IMR-90 (cell line): ENCODE measurements around the gene LUZP2.

ENCODE experiments used
- CEBPB ChIP-seq: IDR thresholded peaks from 2 replicates; pipeline ENCODE4 v1.6.1; 2012; ENCODE audit warnings: low read depth, low read length, improper control_type of control experiment
- CHD1 ChIP-seq: IDR thresholded peaks from 2 replicates; pipeline ENCODE4 v1.6.1; 2012; ENCODE audit warnings: low read depth, low read length, improper control_type of control experiment
- CTCF ChIP-seq: conservative IDR thresholded peaks from 2 replicates; pipeline ENCODE4 v1.5.1; 2012; ENCODE audit warnings: mild to moderate bottlenecking, low read depth, low read length, improper control_type of control experiment
- MAZ ChIP-seq: IDR thresholded peaks from 2 replicates; pipeline ENCODE4 v1.6.1; 2012; ENCODE audit warnings: low read depth, mild to moderate bottlenecking, low read length, improper control_type of control experiment, moderate library complexity, borderline replicate concordance
- POLR2A ChIP-seq: IDR thresholded peaks from 2 replicates; pipeline ENCODE4 v1.6.1; 2012; ENCODE audit warnings: mild to moderate bottlenecking, low read depth, low read length
- RAD21 ChIP-seq: IDR thresholded peaks from 2 replicates; pipeline ENCODE4 v1.6.1; 2012; ENCODE audit warnings: low read length, improper control_type of control experiment
- RFX5 ChIP-seq: IDR thresholded peaks from 2 replicates; pipeline ENCODE4 v1.8.0; 2012; ENCODE audit warnings: low read depth, mild to moderate bottlenecking, low read length, moderate library complexity
- SMC3 ChIP-seq: fragments of 150-350 bp; IDR thresholded peaks from 2 replicates; pipeline ENCODE4 v1.6.1; 2016; ENCODE audit warnings: low read depth, mild to moderate bottlenecking, antibody characterized with exemption, low read length, moderate library complexity
- USF2 ChIP-seq: fragments of 150-350 bp; IDR thresholded peaks from 2 replicates; pipeline ENCODE4 v1.6.1; 2017; ENCODE audit warnings: mild to moderate bottlenecking, antibody characterized with exemption, low read length, low read depth

GRCh38 chr11:24513479-24514218, 16.8 kb downstream of the LUZP2 start:
- no peak for TF ChIP-seq CHD1
- TF ChIP-seq POLR2A: no peak
- TF ChIP-seq CTCF: no peak
- no peak for TF ChIP-seq RAD21
- TF ChIP-seq USF2: no peak
- TF ChIP-seq MAZ: no peak
- TF ChIP-seq CEBPB: no peak
- no peak for TF ChIP-seq SMC3
- no peak for TF ChIP-seq RFX5
